Measurements from ENCODE around the gene SENP7.
"Not testable (repeated sequence)": the region's sequence is repeated elsewhere in the genome, so short reads cannot be mapped to it uniquely, and the experiment has no call there.

Gene SENP7

GRCh38 chr3:101512646-101513418, at the start of gene SENP7:
Gene SENP7 (minus strand): TSS chr3:101513212. CDS start chr3:101513130, 82 bp downstream.
- Mint-ChIP-seq H3K4me3 (peak within 1 kb of the TSS; percentile 95), H3K27ac (peak within 1 kb of the TSS; percentile 91), H3K9me3 (no peaks in the 10 kb centered on the region), H3K27me3 (no peaks in the 10 kb centered on the region), H3K36me3 (ENCODE audit: low read depth) (peaks cover 17% of the 10 kb centered on the region), H3K4me1 (ENCODE audit: low read depth) (peaks cover 19% of the 10 kb centered on the region)
- intact Hi-C loops (cut with micrococcal nuclease): loop anchor here (1.0 to 5.0 kb wide), 3 partner anchors 48 to 1111 kb away; partner anchors contain the start of genes LNP1, TOMM70 and TRMT10C

GRCh38 chr3:101561630-101562328, 48.8 kb upstream of the SENP7 start, which contains the start of gene TRMT10C:
Gene TRMT10C (plus strand): TSS chr3:101561868. CDS start chr3:101564782, 2,914 bp downstream.
- peaks cover 14% of the 10 kb centered on the region for H3K27me3 Mint-ChIP-seq
- no peaks in the 10 kb centered on the region for H3K9me3 Mint-ChIP-seq
- peaks cover 32% of the 10 kb centered on the region for H3K4me1 Mint-ChIP-seq (ENCODE audit: low read depth)
- peak within 1 kb of the TSS; percentile 95 for H3K4me3 Mint-ChIP-seq
- intact Hi-C loops (cut with micrococcal nuclease): loop anchor here (1.0 to 2.0 kb wide), 2 partner anchors 12 to 49 kb away; partner anchors contain the start of gene SENP7
- peaks cover 43% of the 10 kb centered on the region for H3K36me3 Mint-ChIP-seq (ENCODE audit: low read depth)
- H3K27ac Mint-ChIP-seq: peak within 1 kb of the TSS; percentile 94

- intact Hi-C loops (cut with micrococcal nuclease): no loop called here
- H3K9me3 Mint-ChIP-seq: no peaks in the 10 kb centered on the region
- H3K36me3 Mint-ChIP-seq (ENCODE audit: low read depth): no peaks in the 10 kb centered on the region
- no peak overlapping the region for H3K4me3 Mint-ChIP-seq
- H3K27me3 Mint-ChIP-seq: peaks cover 20% of the 10 kb centered on the region
- no peak overlapping the region for H3K27ac Mint-ChIP-seq
- H3K4me1 Mint-ChIP-seq (ENCODE audit: low read depth): peaks cover 7% of the 10 kb centered on the region
Measured at GRCh38 chr3:101556064-101556463, 43.1 kb upstream of the SENP7 start.

GRCh38 chr3:101553381-101553780, 40.4 kb upstream of the SENP7 start:
- intact Hi-C loops (cut with micrococcal nuclease); H3K4me1 Mint-ChIP-seq (ENCODE audit: low read depth); H3K27ac Mint-ChIP-seq; H3K9me3 Mint-ChIP-seq; H3K36me3 Mint-ChIP-seq (ENCODE audit: low read depth); H3K4me3 Mint-ChIP-seq: not testable (repeated sequence)
- peaks cover 11% of the 10 kb centered on the region for H3K27me3 Mint-ChIP-seq

GRCh38 chr3:101551359-101552081, 38.5 kb upstream of the SENP7 start:
- H3K4me3 Mint-ChIP-seq; intact Hi-C loops (cut with micrococcal nuclease); H3K36me3 Mint-ChIP-seq (ENCODE audit: low read depth); H3K27me3 Mint-ChIP-seq; H3K27ac Mint-ChIP-seq; H3K9me3 Mint-ChIP-seq; H3K4me1 Mint-ChIP-seq (ENCODE audit: low read depth): not testable (repeated sequence)

GRCh38 chr3:101549473-101549872, 36.5 kb upstream of the SENP7 start:
- Mint-ChIP-seq H3K4me3 (no peak overlapping the region), H3K27me3 (no peaks in the 10 kb centered on the region), H3K36me3 (ENCODE audit: low read depth) (no peaks in the 10 kb centered on the region), H3K9me3 (no peaks in the 10 kb centered on the region), H3K4me1 (ENCODE audit: low read depth) (no peaks in the 10 kb centered on the region), H3K27ac (no peak overlapping the region)
- intact Hi-C loops (cut with micrococcal nuclease): no loop called here

GRCh38 chr3:101548527-101549105, 35.6 kb upstream of the SENP7 start:
- no peak overlapping the region for H3K4me3 Mint-ChIP-seq
- no peaks in the 10 kb centered on the region for H3K27me3 Mint-ChIP-seq
- no peak overlapping the region for H3K27ac Mint-ChIP-seq

GRCh38 chr3:101544161-101544850, 31.3 kb upstream of the SENP7 start:
- Mint-ChIP-seq H3K27ac (no peak overlapping the region), H3K4me1 (ENCODE audit: low read depth) (no peaks in the 10 kb centered on the region), H3K4me3 (no peak overlapping the region), H3K9me3 (no peaks in the 10 kb centered on the region), H3K27me3 (no peaks in the 10 kb centered on the region), H3K36me3 (ENCODE audit: low read depth) (no peaks in the 10 kb centered on the region)
- intact Hi-C loops (cut with micrococcal nuclease): no loop called here

More at GRCh38 chr3:101548527-101549105, 35.6 kb upstream of the SENP7 start:
- intact Hi-C loops (cut with micrococcal nuclease): no loop called here
- Mint-ChIP-seq H3K4me1 (ENCODE audit: low read depth) (no peaks in the 10 kb centered on the region), H3K9me3 (no peaks in the 10 kb centered on the region), H3K36me3 (ENCODE audit: low read depth) (no peaks in the 10 kb centered on the region)

- intact Hi-C loops (cut with micrococcal nuclease): no loop called here
- H3K27me3 Mint-ChIP-seq: no peaks in the 10 kb centered on the region
- no peaks in the 10 kb centered on the region for H3K4me1 Mint-ChIP-seq (ENCODE audit: low read depth)
- H3K36me3 Mint-ChIP-seq (ENCODE audit: low read depth): no peaks in the 10 kb centered on the region
- no peak overlapping the region for H3K4me3 Mint-ChIP-seq
- no peaks in the 10 kb centered on the region for H3K9me3 Mint-ChIP-seq
- no peak overlapping the region for H3K27ac Mint-ChIP-seq
Measured at GRCh38 chr3:101542957-101543356, 29.9 kb upstream of the SENP7 start.

GRCh38 chr3:101536955-101537354, 23.9 kb upstream of the SENP7 start:
- H3K9me3 Mint-ChIP-seq; H3K36me3 Mint-ChIP-seq (ENCODE audit: low read depth); H3K4me3 Mint-ChIP-seq; H3K27me3 Mint-ChIP-seq; intact Hi-C loops (cut with micrococcal nuclease); H3K4me1 Mint-ChIP-seq (ENCODE audit: low read depth); H3K27ac Mint-ChIP-seq: not testable (repeated sequence)

GRCh38 chr3:101536266-101536665, 23.3 kb upstream of the SENP7 start:
- no peak overlapping the region for H3K4me3 Mint-ChIP-seq
- no peaks in the 10 kb centered on the region for H3K27me3 Mint-ChIP-seq
- H3K36me3 Mint-ChIP-seq (ENCODE audit: low read depth): no peaks in the 10 kb centered on the region
- H3K27ac Mint-ChIP-seq: no peak overlapping the region
- H3K4me1 Mint-ChIP-seq (ENCODE audit: low read depth): peaks cover 5% of the 10 kb centered on the region
- intact Hi-C loops (cut with micrococcal nuclease): no loop called here
- H3K9me3 Mint-ChIP-seq: no peaks in the 10 kb centered on the region

- intact Hi-C loops (cut with micrococcal nuclease): no loop called here
- Mint-ChIP-seq H3K4me1 (ENCODE audit: low read depth) (peaks cover 5% of the 10 kb centered on the region), H3K27me3 (no peaks in the 10 kb centered on the region), H3K9me3 (no peaks in the 10 kb centered on the region), H3K36me3 (ENCODE audit: low read depth) (no peaks in the 10 kb centered on the region), H3K4me3 (no peak overlapping the region), H3K27ac (no peak overlapping the region)
Measured at GRCh38 chr3:101535221-101535620, 22.2 kb upstream of the SENP7 start.

- Mint-ChIP-seq H3K27me3 (no peaks in the 10 kb centered on the region), H3K36me3 (ENCODE audit: low read depth) (no peaks in the 10 kb centered on the region), H3K9me3 (no peaks in the 10 kb centered on the region), H3K4me1 (ENCODE audit: low read depth) (peaks cover 5% of the 10 kb centered on the region), H3K27ac (no peak overlapping the region), H3K4me3 (no peak overlapping the region)
- intact Hi-C loops (cut with micrococcal nuclease): no loop called here
Measured at GRCh38 chr3:101533603-101533968, 20.6 kb upstream of the SENP7 start.
